ENCODE results near the gene HECTD1.
A peak's percentile ranks its signal among the peaks of the same experiment; 100 is the strongest.
"Not testable (repeated sequence)": the region's sequence is repeated elsewhere in the genome, so short reads cannot be mapped to it uniquely, and the experiment has no call there.

Gene HECTD1

DNA sequence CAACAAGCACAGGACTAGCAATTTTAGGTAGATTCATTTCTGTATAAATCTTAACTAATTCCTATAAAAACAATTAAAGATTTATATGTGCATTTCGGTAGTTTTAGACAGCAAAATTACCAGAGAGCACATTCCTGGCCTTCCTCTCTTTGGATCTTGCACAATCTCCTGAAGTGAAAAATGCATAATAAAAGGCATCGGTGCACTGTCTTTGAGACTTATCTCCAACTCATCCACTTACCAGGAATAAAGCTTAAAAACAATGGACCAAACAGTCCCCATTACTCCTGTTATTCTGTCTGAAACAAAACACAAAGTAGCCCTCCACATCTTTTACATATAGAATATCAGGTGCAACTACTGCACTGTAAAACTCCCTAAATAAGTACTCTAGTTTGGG, 69.3 kb downstream of the HECTD1 start:
- DNase-seq, result no peak

DNA sequence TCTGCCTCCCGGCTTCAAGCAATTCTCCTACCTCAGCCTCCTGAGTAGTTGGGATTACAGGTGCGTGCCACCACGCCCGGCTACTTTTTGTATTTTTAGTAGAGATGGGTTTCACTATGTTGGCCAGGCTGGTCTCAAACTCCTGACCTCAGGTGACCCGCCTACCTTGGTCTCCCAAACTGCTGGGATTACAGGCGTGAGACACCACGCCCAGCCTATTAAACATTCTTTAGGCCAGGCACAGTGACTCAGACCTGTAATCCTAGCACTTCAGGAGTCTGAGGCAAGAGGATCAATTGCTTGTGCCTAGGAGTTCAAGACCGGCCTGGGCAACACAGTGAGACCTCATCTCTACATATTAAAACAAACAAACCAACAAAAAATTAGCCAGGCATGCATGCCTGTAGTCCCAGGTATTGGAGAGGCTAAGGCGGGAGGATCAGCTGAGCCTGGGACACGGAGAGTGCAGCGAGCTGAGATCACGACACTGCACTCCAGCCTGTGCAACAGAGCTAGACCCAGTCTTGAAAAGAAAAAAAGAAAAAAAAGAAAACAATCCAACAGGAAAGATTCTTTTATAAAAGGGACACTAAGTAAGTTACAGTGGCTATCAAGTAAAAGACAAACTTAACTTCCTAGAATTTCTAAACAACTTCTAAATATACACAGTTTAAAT, 70.2 kb downstream of the HECTD1 start:
- no peak for DNase-seq

DNA sequence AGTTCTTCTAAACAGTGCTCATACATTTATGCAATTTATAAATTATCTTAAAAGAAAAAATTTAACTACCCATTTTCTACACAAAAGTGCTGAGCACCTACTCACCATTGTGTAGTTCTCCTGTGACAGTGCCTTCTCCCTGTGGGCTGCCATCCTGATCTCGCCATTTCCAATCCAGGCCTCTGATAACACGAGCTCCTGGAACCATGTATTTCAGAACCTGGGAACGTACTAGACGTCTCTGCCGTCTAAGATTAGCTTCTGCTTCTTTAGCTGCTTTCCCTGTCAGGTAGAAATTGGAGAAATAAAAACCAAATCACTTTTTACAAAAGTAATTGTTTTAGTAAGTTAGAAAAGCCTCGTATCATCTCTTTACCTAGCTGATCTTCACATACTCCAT, 74.5 kb downstream of the HECTD1 start:
- DNase-seq, result no peak

GRCh38 chr14:31128601-31129526, 78.7 kb downstream of the HECTD1 start:
- no peak for DNase-seq

GRCh38 chr14:31127690-31128089, 79.9 kb downstream of the HECTD1 start:
- peak; percentile 54 to 88 for DNase-seq

- DNase-seq, result no peak
Measured at GRCh38 chr14:31126680-31127079, 80.9 kb downstream of the HECTD1 start.

DNA sequence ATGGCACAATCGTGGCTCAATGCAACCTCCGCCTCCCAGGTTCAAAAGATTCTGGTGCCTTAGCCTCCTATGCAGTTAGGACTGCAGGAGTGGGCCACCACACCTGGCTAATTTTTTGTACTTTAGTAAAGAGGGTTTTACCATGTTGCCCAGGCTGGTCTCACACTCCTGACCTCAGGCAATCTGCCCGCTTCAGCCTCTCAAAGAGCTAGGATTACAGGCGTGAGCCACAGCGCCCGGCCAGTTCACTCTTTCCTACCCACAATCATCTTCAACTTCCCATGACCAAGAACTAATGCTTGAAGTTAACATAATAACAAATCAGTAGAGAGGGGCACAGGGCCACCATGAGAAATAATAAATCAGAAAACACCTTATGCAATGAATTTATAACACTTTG, 82.4 kb downstream of the HECTD1 start:
- no peak for DNase-seq

DNA sequence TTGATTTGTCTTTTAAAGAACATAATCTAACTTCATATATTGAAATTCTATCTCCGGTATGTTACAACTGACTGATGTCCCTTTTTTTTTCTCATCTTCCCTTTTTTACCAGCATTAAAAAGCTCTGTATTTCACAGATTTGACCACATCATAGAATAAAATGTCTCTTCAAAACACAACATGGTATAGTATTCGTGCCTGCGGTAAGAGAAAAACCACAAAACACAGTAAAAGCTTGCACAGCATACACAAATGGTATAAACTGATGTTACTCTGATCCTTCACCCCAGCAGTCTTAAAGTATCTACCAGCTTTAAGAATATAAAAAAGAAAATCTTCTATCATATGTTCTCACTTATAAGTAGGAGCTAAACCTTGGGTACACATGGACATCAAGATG, 83.4 kb downstream of the HECTD1 start:
- DNase-seq, result peak in 1 of 2 donors; percentile 74

GRCh38 chr14:31122921-31123320, 84.7 kb downstream of the HECTD1 start:
- DNase-seq, result no peak

DNA sequence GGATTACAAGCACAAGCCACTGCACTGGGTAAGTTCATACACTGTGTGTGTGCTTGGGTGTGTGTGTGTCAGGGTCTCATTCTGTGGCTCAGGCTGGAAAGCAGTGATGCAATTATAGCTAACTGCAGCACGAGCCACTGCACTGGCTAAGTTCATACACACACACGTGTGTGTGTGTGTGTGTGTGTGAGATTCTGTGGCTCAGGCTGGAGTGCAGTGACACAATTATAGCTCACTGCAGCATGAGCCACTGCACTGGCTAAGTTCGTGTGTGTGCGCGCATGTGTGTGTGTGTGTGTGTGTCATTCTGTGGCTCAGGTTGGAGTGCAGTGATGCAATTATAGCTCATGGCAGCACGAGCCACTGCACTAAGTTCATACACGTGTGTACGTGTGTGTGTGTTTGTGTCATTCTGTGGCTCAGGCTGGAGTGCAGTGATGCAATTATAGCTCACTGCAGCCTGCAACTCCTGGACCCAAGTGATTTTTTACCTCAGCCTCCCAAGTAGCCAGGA, 85.4 kb downstream of the HECTD1 start:
- DNase-seq, result no peak

DNA sequence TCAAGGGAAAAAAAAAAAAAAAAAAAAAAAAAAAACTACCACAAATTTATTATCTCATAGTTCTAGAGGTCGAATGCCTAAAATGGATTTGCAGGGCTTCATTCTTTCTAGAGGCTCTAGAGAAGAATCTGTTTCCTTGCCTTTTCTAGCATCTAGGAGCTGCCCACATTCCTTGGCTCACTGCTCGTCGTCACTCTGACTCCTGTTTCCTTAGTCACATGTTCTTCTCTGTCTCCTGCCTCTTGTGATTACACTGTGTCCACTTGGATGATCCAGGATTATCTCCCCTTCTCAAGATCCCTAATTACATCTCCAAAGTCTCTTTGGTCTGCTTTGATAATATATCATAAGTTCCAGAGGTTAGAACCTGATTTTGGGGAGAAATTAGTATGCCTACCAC, 88.7 kb downstream of the HECTD1 start:
- no peak for DNase-seq

GRCh38 chr14:31113794-31114193, 93.8 kb downstream of the HECTD1 start:
- no peak for DNase-seq

DNA sequence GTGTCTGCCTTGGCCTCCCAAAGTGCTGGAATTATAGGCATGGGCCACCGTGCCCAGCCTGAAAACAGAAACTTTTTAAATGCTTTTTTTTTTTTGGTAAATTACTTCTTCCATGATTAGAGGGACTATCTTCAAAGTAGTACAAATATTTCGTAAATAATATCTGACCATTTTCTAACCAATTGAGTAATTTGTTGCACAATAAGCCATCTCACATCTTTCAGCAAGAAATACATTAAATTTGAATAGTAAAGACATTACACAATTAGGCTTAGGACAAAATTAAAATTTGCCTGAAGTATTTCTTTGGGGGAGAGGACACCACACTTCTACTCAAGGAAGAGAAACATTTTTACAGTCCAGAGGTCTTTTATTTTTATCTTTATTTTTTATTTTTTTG, 96.7 kb downstream of the HECTD1 start:
- no peak for DNase-seq

GRCh38 chr14:31109257-31109656, 98.3 kb downstream of the HECTD1 start:
- no peak for DNase-seq

DNA sequence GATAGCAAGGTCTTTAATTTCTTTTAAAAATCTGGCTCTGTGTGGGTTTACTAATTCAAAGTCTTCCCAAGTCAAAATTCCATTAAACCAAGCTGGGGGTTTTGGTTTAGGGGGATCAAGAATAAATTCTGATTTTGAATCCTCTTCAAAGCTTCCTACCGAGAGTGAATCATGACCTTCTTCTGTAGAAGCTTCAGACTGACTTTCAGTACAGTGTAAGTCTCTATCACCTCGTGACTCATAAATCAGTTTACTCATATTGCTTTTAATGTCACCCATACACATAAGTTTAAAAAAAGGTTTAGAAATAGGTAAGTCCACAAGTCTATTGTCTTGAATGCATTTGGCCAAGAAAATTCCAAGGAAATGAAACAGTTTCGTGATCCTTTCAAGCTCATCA, 100.8 kb downstream of the HECTD1 start:
- no peak for DNase-seq

DNA sequence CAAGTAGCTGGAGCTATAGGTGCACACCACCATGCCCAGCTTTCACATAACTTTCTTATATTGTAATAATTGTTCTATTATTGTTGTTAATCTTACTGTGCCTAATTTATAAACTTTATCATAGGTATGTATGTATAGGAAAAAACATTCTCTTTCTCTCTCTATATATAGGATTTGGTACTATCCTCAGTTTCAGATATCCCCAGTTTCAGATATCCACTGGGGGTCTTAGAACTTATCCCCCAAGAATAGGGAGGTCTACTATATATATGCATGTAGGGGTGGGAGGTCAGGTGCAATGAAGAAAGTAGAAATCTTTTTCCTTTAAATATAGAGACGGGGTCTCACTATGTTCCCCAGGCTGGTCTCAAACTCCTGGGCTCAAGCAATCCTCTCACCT, 110.5 kb downstream of the HECTD1 start:
- no peak for DNase-seq

GRCh38 chr14:31096255-31096654, 111.3 kb downstream of the HECTD1 start:
- DNase-seq, result no peak

- DNase-seq, result not testable (repeated sequence)
Measured at GRCh38 chr14:31095817-31096216, 111.8 kb downstream of the HECTD1 start.

- not testable (repeated sequence) for DNase-seq
Measured at GRCh38 chr14:31093884-31094839, 113.4 kb downstream of the HECTD1 start.

DNA sequence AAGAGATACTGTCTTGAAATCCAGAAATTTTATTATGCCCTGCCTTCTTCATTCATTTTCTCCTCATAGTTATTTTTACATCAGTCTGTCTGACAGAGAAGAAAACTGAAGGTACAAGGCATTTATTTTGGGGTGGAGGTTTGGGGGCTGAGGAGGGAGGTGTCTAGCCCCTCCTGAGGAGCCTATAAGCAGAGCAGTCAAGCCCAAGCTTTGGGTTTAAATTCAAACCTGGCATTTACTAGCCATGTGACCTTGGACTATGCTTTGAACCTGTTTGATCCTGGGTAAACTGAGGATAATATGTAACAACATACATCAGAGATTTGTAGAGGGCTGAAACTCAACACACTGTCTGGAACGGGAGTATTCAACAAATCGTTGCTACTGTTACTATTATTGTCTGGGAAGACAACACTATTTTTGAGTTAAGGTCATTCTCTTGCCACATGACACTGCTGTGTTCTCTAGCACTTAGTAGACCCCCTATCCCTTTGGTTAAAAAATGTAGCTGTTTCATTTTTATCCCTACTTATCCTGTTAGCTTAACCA, 115.4 kb downstream of the HECTD1 start:
- no peak for DNase-seq

- peak in 1 of 2 donors; percentile 62 for DNase-seq
Measured at GRCh38 chr14:31090883-31091764, 116.5 kb downstream of the HECTD1 start.

Data from CD4-positive, alpha-beta T cell treated with Interleukin-4 for 1 hour (primary cell).